ENCODE measurements around the gene ZNF200.
"Not testable (repeated sequence)": the region's sequence is repeated elsewhere in the genome, so short reads cannot be mapped to it uniquely, and the experiment has no call there.

ZNF200 gene

DNA sequence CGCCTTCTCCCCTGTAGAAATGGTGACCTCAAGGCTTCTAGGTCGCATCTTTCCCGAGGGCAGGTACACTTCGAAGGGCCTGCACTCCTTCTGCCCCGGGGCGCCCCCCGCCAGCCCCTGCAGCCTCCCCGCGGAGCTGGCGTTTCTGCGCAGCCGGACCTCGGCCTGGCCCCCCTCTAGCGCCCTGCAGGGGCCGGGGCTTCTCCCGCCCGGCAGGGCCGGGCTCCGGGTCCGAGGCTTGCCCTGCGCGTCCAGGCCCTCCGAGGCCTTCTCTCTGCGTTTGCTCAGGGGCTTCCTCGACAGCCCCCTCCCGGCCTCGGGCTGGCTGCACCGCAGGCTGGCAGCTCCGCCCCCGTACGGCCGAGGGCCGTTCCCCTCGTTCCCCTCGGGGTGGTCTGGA lies 19.4 kb upstream of the ZNF200 start:
- no peak for DNase-seq (ENCODE audit: low read depth in 2 of 3, low spot score in 2 of 3)

DNA sequence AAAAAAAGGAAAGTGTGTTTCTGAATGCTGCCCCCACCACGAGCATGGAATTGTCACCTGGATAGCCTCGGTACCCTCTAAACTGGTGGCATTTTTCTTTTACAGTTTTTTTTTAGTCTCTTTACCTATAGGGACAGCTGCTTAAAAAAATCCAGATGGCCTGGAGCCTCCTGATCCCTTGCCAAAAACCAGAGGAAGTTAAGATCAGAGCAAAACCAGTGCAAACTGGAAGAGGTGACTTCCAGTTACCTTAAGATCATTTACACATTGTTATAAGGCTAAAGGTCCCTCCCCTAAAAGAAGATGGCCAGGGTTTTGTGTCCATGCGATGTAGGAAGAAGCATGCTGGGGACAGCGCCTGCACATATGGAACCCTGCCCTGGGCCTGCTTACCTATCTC lies 18.0 kb upstream of the ZNF200 start:
- no peak for DNase-seq (ENCODE audit: low read depth in 2 of 3, low spot score in 2 of 3)

DNA sequence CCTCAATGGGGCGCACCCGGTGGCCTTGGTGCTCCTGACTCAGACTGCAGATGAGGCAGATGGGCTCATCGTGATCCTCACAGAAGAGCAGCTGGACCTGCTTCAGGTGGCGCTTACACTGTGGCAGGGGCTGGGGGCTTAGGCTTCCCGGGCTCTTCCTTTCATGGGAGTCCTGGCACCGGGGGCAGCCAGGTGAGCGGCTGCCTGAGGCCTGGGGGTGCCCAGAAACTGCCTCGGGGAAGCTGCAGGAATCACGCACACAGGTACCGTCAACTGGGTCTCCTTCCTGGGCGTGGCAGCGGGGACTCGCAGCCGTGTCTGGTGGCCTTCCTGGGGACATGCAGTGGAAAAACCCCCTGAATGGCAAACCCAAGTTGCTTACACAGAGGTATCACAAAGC lies 14.5 kb upstream of the ZNF200 start:
- DNase-seq (ENCODE audit: low read depth in 2 of 3, low spot score in 2 of 3) = no peak

DNA sequence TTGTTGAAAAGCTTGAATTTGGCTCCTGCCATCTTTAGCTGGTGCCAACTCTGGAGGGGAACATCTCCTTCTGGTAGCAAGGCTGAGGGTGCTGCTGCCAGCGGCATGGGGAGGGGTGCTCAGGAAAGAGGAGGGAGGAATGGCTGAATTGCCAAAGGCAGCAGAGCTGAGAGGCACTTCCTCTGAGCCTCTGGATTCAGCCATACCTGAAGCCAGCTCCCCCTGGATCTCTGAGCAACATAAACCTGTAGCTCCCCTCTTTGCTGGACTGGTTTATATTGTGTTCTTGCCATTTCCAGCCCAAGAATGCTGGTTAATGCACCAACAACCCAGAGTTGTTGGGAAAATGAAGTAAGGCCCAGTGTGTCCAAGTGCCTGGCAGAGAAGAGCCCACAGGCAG lies 14.1 kb upstream of the ZNF200 start:
- DNase-seq (ENCODE audit: low read depth in 2 of 3, low spot score in 2 of 3) = no peak

DNA sequence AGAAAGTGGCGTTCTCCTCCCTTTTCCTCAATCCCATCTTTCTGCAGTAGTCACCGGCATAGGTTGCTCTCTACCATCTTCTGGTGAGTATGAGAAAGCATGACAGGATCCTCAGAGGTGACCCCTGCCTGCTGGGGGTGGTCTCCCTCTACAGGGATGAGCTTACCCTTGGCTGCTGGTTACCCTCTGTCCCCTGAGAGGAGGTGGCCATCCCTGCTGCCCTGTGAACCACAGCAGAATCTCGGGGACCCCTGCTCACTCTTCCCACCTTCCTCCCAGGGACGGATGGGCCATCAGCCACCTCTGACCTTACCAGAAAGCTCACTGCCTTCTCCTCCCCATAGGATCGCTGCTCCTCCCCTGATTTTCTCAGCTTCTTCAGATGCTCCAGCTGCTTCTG lies 13.6 kb upstream of the ZNF200 start:
- no peak for DNase-seq (ENCODE audit: low read depth in 2 of 3, low spot score in 2 of 3)

DNA sequence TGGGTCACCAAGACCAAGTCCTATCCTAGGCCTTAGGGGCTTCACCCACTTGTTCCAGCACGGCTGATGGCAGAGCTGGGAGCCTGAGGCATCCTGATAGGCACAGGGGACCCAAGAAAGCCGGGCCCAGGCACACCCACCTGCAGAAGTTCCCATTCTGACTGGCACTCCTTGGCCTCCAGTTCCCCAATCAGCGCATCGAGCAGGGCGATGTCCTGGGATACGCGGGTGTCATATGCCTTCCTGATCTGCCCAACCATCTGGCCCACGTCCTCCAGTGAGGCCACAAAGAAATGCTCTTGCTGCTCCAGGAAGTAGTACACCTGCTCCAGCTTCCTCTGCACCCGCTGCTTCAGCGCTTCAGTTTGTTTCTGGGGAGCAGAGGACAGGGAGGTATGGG lies 11.9 kb upstream of the ZNF200 start:
- DNase-seq (ENCODE audit: low read depth in 2 of 3, low spot score in 2 of 3) = no peak

DNA sequence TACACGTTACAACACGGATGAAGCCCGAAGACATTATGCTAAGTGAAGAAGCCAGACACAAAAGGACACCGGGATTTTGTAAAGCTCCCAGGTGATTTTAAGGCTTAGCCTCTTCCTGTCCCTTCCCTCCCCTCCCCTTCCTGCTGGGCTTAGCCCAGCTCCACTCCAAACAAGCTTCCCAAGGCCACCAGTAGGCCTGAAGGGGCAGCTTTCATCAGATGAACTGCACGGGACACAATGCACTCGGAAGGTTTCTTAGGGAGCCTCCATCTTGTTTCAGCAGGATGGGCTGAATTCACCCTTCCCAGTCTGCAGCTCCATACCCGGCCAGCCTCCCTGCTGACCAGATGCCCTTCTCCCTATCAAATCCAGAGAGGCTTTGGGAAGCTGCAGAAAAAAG lies 11.0 kb upstream of the ZNF200 start:
- DNase-seq (ENCODE audit: low read depth in 2 of 3, low spot score in 2 of 3) = no peak

DNA sequence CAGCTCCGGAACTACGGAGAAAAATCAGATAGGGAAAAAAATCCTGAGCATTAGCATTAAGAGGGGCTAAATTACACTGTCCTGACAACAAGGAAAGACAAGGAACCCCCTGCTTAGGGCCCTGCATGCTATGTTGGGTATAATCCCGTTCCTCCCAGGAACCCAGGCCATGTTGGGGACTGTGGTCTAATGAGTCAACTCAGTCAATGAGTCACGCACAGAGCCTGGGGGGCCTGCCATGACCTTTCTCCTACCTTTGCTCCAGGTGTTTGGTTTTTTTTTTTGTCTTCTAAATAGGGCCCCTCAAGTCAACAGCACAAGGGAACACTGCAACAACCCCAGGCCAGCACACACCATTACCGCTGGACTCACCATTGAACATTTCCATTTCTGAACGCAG lies 8.9 kb upstream of the ZNF200 start:
- no peak for DNase-seq (ENCODE audit: low read depth in 2 of 3, low spot score in 2 of 3)

DNA sequence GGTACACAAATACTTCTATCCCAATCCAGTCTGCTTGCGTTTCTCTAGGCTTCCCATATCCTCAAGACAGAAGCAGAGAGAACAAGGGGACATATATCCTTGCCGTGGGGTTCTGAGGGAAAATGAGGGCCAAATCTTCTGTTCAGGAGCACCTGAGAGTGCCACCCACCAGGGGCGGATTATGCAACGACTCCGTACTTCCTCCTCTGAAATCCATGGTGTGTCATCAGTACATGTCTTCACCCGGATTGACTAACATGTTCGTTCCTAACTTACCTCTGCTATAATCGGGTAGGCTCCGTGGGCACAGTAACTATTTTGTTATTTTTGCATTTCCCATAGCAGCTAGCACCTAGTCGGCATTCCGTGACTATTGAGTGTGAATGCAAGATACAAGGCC lies 7.8 kb upstream of the ZNF200 start:
- no peak for DNase-seq (ENCODE audit: low read depth in 2 of 3, low spot score in 2 of 3)

DNA sequence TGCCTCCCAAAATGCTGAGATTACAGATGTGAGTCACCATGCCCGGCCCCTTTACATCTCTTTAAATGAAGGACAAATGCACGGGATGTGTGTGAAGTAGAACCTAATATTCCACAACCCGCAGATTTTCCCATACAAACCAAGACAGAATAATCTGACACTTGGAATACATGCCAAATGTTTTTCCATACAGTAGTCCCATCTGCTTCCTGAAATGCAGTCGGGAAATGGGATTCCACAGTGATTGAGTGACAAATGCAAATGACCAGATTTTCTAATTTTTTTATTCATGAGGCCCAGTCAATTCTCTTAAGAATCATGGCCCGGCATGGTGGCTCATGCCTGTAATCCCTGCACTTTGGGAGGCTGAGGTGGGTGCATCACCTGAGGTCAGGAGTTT lies 6.8 kb upstream of the ZNF200 start:
- no peak for DNase-seq (ENCODE audit: low read depth in 2 of 3, low spot score in 2 of 3)

DNA sequence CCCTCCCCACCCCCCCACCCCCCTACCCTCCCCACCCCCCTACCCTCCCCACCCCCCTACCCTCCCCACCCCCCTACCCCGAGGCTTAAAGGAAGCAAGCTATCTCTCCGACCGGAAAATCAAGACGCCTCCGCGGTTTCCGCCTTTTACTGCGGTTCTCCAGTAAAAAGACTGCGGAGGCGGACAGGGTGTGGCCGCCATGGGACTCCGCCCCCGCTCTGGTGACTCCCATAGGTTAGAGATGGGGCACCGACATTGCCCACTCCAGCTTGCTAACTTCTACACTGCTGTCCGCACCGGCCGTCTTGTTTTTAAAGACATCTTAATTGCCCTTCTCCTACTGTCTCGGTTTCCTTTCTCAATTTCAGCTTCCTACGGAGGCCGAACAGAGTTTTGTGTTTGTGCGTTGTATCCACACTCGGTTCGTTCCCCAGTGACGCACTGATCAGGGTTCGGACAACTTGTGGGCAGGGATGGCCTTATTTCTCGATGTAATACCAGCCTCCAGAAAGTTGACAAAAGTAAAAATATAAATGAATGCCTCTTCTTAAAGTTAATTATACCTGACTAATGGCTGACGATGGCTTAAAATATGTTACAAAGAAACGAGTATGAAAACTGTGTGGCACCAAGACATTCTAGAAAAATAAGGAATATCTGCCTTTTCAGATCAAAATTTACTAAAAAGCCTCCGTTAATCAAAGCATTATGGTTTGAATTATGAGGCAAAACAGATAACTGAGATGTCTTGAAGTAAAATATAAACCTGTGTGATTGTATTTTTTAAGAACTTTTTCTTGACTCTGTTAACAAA lies 1.1 kb upstream of the ZNF200 start:
- DNase-seq (ENCODE audit: low read depth in 2 of 3, low spot score in 2 of 3) = no peak

DNA sequence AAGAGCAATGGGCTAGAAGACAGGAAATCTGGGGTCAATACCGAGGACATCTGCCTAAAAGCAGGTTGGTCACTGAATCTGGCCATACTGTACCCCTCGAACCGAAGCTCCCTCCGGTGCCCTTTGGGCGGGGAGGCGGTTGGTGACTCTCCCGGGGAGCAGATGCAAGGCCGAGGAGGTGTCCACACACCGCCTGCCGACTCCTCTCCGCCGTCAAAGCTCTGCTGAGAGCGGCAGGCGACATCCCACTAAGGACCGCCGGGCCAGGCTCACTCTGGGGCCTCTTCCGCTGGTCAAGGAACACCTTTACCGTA lies 458 bp downstream of the ZNF200 start:
- DNase-seq (ENCODE audit: low read depth in 2 of 3, low spot score in 2 of 3) = no peak

DNA sequence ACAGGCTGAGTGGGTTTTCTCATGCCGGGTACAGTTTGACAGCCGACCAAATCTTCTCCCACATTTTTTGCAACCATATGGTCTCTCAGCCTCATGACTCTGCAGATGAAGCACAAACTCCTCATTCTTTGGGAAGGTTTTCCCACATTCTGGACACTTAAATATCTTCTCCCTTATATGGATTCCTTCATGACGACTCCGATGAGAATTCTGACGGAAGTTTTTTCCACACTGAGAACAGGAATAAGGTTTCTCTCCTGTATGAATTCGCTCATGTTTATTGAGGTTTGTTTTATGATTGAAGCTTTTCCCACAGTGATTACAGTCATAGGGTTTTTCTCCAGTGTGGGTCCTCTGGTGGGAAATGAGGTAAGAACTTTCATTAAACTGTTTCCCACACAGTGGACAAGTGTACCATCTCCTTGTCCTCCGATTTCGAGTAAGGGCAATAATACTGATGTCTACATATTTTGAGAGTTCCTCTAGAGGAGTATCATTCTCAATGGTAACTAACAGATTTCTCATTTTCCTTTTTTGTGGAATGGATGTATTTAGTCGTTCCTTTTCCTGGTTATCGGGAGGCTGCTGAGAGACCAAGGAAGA lies 10.9 kb downstream of the ZNF200 start:
- no peak for DNase-seq (ENCODE audit: low read depth in 2 of 3, low spot score in 2 of 3)

DNA sequence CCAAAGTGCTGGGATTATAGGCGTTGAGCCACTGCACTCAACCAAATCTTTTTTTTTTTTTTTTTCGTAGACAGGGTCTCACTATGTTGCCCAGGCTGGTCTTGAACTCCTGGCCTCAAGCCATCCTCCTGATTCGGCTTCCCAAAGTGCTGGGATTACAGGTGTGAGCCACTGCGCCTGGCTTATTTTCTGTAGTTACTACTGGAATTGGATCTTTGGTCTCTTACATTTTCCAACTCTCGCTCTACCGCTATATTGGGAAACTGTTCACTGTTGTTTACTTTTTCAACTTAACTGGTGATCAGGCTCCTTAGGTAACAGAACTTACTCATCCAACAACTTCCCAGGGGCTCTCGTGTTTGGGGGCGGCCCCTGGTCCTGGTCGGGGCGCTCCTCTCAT lies 14.1 kb downstream of the ZNF200 start:
- DNase-seq (ENCODE audit: low read depth in 2 of 3, low spot score in 2 of 3) = no peak

DNA sequence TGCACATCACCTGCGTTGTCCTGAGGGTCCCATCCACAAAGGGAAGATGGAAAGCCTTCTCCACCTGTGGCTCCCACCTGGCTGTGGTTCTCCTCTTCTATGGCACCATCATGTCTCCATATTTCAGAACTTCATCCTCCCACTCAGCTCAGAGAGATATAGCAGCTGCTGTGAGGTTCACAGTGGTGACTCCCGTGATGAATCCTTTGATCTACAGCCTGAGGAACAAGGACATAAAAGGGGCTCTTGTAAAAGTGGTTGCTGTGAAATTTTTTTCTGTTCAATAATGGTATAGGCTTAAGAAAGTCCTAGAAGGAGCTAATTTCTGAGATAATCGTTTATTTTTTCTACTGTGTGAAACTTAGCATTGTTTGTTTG lies 18.7 kb downstream of the ZNF200 start:
- DNase-seq (ENCODE audit: low read depth in 2 of 3, low spot score in 2 of 3) = no peak

DNA sequence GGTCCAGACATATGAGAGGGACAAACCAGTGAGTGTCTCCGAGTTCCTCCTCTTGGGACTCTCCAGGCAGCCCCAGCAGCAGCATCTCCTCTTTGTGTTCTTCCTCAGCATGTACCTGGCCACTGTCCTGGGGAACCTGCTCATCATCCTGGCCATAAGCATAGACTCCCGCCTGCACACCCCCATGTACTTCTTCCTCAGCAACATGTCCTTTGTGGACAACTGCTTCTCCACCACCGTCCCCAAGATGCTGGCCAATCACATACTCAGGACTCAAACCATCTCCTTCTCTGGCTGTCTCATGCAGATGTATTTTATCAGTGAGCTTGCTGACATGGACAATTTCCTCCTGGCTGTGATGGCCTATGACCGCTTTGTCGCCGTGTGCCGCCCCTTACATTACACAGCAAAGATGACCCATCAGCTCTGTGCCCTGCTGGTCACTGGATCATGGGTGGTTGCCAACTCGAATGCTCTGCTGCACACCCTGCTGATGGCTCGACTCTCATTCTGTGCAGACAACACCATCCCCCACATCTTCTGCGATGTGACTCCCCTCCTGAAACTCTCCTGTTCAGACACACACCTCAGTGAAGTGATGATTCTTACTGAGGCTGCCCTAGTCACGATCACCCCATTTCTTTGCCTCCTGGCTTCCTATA lies 19.2 kb downstream of the ZNF200 start:
- DNase-seq (ENCODE audit: low read depth in 2 of 3, low spot score in 2 of 3) = no peak

DNA sequence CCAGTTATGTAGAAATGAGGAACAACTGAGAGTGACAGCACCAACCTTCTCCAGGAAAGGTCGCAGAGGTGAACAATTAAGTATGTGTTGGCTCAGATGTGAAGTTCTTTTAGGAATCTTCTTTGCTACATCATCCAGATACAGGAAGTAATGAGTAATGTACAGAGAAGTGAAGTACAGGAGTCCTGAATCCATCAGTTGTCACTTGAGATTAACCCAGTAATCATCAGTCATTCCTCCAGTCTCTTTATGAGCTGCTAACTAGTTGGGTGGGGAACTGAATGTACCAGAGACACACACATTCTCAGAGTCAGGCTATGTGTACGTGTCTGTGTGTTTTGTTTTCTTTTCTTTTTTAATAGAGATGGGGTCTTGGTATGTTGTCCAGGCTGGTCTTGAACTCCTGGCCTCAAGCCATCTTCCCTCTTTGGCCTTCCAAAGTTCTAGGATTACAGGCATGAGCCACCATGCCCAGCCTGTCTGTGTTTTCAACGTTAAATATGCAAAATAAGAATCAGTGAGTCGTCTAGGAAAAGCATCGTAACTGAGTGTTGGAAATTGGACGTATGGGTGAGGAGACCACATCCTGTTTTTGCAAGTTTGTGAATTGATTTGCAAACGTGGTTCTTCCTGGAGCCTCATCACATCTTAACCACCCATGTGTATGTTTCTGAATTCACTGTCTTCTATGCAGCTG lies 19.9 kb downstream of the ZNF200 start:
- no peak for DNase-seq (ENCODE audit: low read depth in 2 of 3, low spot score in 2 of 3)

DNA sequence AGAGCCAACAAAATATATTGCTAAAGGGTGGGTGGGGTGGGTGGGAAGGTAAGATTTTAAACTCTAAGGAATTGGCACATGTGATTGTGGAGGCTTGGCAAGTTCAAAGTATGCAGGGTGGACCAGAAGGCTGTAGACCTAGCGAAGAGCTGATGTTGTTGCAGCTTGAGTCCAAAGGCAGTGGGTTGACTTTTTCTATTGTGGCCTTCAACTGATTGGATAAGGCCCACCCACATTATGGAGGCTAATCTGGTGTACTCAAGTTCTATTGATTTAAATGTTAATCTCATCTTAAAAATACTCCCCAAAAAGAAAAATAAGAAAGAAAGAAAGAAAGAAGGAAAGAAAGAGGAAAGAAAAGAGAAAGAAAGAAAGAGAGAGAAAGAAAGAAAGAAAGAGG lies 22.4 kb downstream of the ZNF200 start:
- no peak for DNase-seq (ENCODE audit: low read depth in 2 of 3, low spot score in 2 of 3)

DNA sequence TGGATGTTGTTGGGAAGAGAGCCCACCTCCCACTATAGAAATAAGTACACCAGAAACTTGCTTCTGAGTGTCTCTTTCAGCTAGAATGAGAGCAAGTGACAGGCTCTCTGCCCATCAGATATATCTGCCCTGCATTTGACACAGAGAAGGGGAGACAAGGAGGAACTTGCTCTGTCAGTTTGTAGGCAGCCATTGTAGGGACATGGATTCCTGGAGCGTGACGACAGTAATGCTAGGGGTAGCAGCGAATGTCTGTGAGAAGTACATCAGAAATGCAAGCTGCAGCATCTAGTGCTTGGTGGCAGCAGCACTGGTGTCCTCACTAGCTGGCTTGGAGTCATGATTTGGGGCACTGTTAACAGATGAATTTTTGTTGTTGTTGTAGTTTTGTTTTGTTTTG lies 23.0 kb downstream of the ZNF200 start:
- DNase-seq (ENCODE audit: low read depth in 2 of 3, low spot score in 2 of 3) = no peak

DNA sequence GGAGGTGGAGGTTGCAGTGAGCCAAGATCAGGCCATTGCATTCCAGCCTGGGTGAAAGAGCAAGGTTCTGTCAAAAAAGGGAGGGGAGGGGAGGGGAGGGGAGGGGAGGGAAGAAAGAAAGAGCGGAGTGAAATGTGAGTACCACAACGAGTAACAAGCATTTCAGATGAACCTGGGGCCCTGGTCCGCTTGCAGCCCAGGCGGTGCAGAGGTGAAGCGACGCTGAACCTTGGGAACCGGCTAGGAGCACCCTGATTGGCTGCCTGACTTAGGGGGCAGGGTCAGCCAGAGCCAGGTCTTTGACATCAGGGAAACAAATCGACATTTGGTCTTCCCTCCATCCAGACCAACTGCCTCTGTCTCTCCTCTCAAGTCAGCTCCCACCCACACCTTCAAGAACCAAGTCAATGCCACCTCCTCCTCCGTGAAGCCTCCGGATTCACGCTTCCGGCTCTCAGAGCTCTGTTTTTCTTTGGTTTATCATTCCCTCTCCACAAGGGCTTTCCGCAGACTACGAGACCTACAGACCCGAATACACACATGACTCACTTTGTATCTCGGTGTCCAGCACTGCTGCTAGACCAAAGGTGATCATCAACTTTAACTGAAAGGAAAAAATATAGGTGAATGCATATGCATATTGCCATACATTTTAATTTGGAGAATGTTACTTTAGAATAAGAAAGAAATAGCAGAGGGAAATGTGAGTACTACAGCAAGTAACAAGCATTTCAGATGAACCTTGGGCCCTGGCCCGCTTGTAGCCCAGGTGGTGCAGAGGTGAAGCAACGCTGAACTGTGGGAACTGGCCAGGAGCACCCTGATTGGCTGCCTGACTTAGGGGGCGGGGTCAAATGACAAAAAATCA lies 27.6 kb downstream of the ZNF200 start:
- DNase-seq (ENCODE audit: low read depth in 2 of 3, low spot score in 2 of 3) = no peak

DNA sequence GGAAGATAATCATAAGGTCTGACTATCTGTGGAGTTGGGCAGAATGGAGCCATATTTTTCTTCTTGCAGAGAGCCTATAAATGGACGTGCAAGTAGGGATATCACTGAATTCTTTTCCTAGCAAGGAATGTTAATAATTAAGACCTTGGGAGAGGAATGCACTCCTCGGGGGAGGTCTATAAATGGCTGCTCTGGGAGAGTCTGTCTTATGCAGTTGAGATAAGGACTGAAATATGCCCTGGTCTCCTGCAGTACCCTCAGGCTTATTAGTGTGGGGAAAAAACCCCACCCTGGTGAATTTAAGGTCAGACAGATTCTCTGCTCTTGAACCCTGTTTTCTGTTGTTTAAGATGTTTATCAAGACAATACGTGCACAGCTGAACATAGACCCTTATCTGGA lies 29.0 kb downstream of the ZNF200 start:
- not testable (repeated sequence) for DNase-seq (ENCODE audit: low read depth in 2 of 3, low spot score in 2 of 3)

Data from activated CD8-positive, alpha-beta memory T cell treated with anti-CD3 and anti-CD28 coated beads for 48 hours (primary cell).